ENCODE results near the gene PROK2.

PROK2 gene

GRCh38 chr3:71725271-71725991, 59.5 kb downstream of the PROK2 start, which contains the start of gene EIF4E3:
Gene EIF4E3 (minus strand): TSS chr3:71725402. CDS start chr3:71725367, 35 bp downstream.
- H3K9me3 ChIP-seq (ENCODE audit: control insufficient read depth, low read length): no peaks in the 10 kb centered on the region
- H3K4me1 ChIP-seq (ENCODE audit: control insufficient read depth, insufficient read depth, low read length, poor library complexity, severe bottlenecking): peaks cover 47% of the 10 kb centered on the region
- H3K27me3 ChIP-seq (replicated peaks; ENCODE audit: control insufficient read depth, insufficient read depth, low read length, poor library complexity, severe bottlenecking): no peaks in the 10 kb centered on the region
- peak within 1 kb of the TSS; percentile 76 for H3K4me3 ChIP-seq (ENCODE audit: insufficient read depth, low read depth, low read length, poor library complexity, severe bottlenecking)
- peak; percentile 21 to 38 (median 27) for DNase-seq
- peak within 1 kb of the TSS; percentile 76 for H3K27ac ChIP-seq (ENCODE audit: insufficient read depth, low read length, poor library complexity, severe bottlenecking)
- no peaks in the 10 kb centered on the region for H3K36me3 ChIP-seq (ENCODE audit: control insufficient read depth, insufficient read depth, low read length)

- H3K27me3 ChIP-seq (replicated peaks; ENCODE audit: control insufficient read depth, insufficient read depth, low read length, poor library complexity, severe bottlenecking): no peaks in the 10 kb centered on the region
Observed at GRCh38 chr3:71724584-71725270, 60.2 kb downstream of the PROK2 start.

GRCh38 chr3:71724171-71724453, 60.8 kb downstream of the PROK2 start:
- Histone ChIP-seq H3K27me3 (replicated peaks; ENCODE audit: control insufficient read depth, insufficient read depth, low read length, poor library complexity, severe bottlenecking) (no peaks in the 10 kb centered on the region), H3K4me1 (ENCODE audit: control insufficient read depth, insufficient read depth, low read length, poor library complexity, severe bottlenecking) (peaks cover 45% of the 10 kb centered on the region), H3K27ac (ENCODE audit: insufficient read depth, low read length, poor library complexity, severe bottlenecking) (peak overlapping the region; percentile 73)

More at GRCh38 chr3:71724584-71725270, 60.2 kb downstream of the PROK2 start:
- H3K9me3 ChIP-seq (ENCODE audit: control insufficient read depth, low read length): no peaks in the 10 kb centered on the region
- H3K4me3 ChIP-seq (ENCODE audit: insufficient read depth, low read depth, low read length, poor library complexity, severe bottlenecking): peak overlapping the region; percentile 72
- peak overlapping the region; percentile 73 for H3K27ac ChIP-seq (ENCODE audit: insufficient read depth, low read length, poor library complexity, severe bottlenecking)
- H3K36me3 ChIP-seq (ENCODE audit: control insufficient read depth, insufficient read depth, low read length): no peaks in the 10 kb centered on the region
- DNase-seq: peak in 1 of 3 donors; percentile 11
- peaks cover 45% of the 10 kb centered on the region for H3K4me1 ChIP-seq (ENCODE audit: control insufficient read depth, insufficient read depth, low read length, poor library complexity, severe bottlenecking)

GRCh38 chr3:71723452-71724170, 61.3 kb downstream of the PROK2 start:
- Histone ChIP-seq H3K36me3 (ENCODE audit: control insufficient read depth, insufficient read depth, low read length) (no peaks in the 10 kb centered on the region), H3K4me3 (ENCODE audit: insufficient read depth, low read depth, low read length, poor library complexity, severe bottlenecking) (peak overlapping the region; percentile 72), H3K27ac (ENCODE audit: insufficient read depth, low read length, poor library complexity, severe bottlenecking) (peak overlapping the region; percentile 73), H3K9me3 (ENCODE audit: control insufficient read depth, low read length) (no peaks in the 10 kb centered on the region), H3K27me3 (replicated peaks; ENCODE audit: control insufficient read depth, insufficient read depth, low read length, poor library complexity, severe bottlenecking) (no peaks in the 10 kb centered on the region), H3K4me1 (ENCODE audit: control insufficient read depth, insufficient read depth, low read length, poor library complexity, severe bottlenecking) (peaks cover 48% of the 10 kb centered on the region)
- DNase-seq: peak in 2 of 3 donors; percentile 21 to 42

More at GRCh38 chr3:71724171-71724453, 60.8 kb downstream of the PROK2 start:
- Histone ChIP-seq H3K4me3 (ENCODE audit: insufficient read depth, low read depth, low read length, poor library complexity, severe bottlenecking) (peak overlapping the region; percentile 72), H3K36me3 (ENCODE audit: control insufficient read depth, insufficient read depth, low read length) (no peaks in the 10 kb centered on the region), H3K9me3 (ENCODE audit: control insufficient read depth, low read length) (no peaks in the 10 kb centered on the region)
- DNase-seq: no peak

DNA sequence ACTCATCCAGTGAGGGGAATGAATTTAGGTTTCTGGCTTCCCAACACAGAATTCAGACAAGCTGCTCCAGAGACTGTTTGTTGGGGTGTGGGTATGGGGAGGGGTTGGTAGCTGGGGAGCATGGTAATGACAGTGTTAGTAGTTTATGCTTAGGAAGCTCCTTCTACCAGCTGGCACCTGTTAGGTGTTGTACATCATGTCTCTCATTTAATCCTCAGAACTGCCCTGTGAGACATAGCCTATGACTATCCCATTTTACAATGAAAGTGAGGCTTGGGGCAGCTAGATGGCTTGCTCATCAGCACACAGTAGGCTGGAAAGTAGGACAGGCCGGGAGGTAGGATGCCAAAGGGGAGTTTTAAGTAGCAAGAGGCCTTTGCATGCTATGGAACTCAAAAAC, 62.3 kb downstream of the PROK2 start:
- Histone ChIP-seq H3K27me3 (replicated peaks; ENCODE audit: control insufficient read depth, insufficient read depth, low read length, poor library complexity, severe bottlenecking) (no peaks in the 10 kb centered on the region), H3K9me3 (ENCODE audit: control insufficient read depth, low read length) (no peaks in the 10 kb centered on the region), H3K27ac (ENCODE audit: insufficient read depth, low read length, poor library complexity, severe bottlenecking) (peak overlapping the region; percentile 73), H3K4me3 (ENCODE audit: insufficient read depth, low read depth, low read length, poor library complexity, severe bottlenecking) (peak overlapping the region; percentile 16), H3K36me3 (ENCODE audit: control insufficient read depth, insufficient read depth, low read length) (no peaks in the 10 kb centered on the region), H3K4me1 (ENCODE audit: control insufficient read depth, insufficient read depth, low read length, poor library complexity, severe bottlenecking) (peaks cover 57% of the 10 kb centered on the region)
- DNase-seq: no peak
